Activated CD8-positive, alpha-beta T cell treated with anti-CD3 and anti-CD28 coated beads for 36 hours (primary cell): Measurements from ENCODE around the gene ATP4B. TPM values are rescaled to one million over a fixed set of nuclear protein-coding genes. Genes with fewer than 3 reads are reported as not detected.

Experiments
- ATAC-seq: fragments of 200-7000 bp; cut with Tn5 transposase; one replicate; pipeline ENCODE4 v1.10.0; 2021; ENCODE audit warnings: mild to moderate bottlenecking, moderate library complexity
- CTCF ChIA-PET: fragments of 350-600 bp; sonication (Branson Sonifier 250); formaldehyde crosslinking; loops from one replicate; lab custom pipeline; 2021; ENCODE audit warnings: antibody characterized with exemption; lab: Charles Lee
- POLR2A ChIA-PET: fragments of 350-600 bp; sonication (Branson Sonifier 250); formaldehyde crosslinking; loops from one replicate; lab custom pipeline; 2021; ENCODE audit warnings: antibody characterized with exemption; lab: Charles Lee
- DNase-seq: peaks from one replicate; pipeline ENCODE4 v3.0.0-alpha.2; 2020
- H3K27ac Mint-ChIP-seq: one replicate; pipeline ENCODE4 v1.8.0; 2021; ENCODE audit warnings: mild to moderate bottlenecking, mixed read lengths
- H3K27me3 Mint-ChIP-seq: one replicate; pipeline ENCODE4 v1.8.0; 2021; ENCODE audit warnings: mixed read lengths
- H3K36me3 Mint-ChIP-seq: one replicate; pipeline ENCODE4 v1.8.0; 2021; ENCODE audit warnings: low read depth, mixed read lengths
- H3K4me1 Mint-ChIP-seq: one replicate; pipeline ENCODE4 v1.8.0; 2021; ENCODE audit warnings: low read depth, mixed read lengths
- H3K4me3 Mint-ChIP-seq: one replicate; pipeline ENCODE4 v1.8.0; 2021; ENCODE audit warnings: mild to moderate bottlenecking, moderate library complexity, mixed read lengths
- H3K9me3 Mint-ChIP-seq: one replicate; pipeline ENCODE4 v1.8.0; 2021; ENCODE audit warnings: mixed read lengths
- intact Hi-C: fragments of 100-400 bp; cut with micrococcal nuclease; formaldehyde crosslinking; loops from one replicate; pipeline ENCODE4 v1.10.0; 2022
- total RNA-seq, 2 experiments: library from RNA; stranded (reverse); gene quantifications; one replicate each; pipeline ENCODE4 v1.2.3, GENCODE V29; 2021
- TF ChIP-seq, protein P1 (sequence below): fragments of 200-600 bp; IDR thresholded peaks from one replicate; pipeline ENCODE4 v1.8.0; 2022; ENCODE audit warnings: antibody characterized with exemption, mild to moderate bottlenecking

ATP4B gene
- total RNA-seq, 2 experiments from 2014 or later = not detected

DNA sequence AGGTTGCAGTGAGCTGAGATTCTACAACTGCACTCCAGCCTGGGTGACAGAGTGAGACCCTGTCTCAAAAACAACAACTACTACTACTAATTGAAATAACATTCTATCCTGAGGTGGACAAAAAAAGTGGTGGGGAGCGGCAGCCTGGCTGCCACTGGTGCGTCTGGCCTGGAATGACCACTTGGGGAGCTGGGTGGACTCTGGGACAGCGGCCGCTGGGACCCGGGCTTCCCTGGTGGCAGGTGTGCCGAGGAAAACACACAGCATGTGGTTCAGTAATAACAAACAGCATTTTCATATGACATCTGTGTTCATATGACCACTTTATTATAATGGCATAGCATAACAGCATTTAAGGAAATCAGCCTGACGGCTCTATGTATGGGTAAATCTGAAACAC lies 39.5 kb downstream of the ATP4B start:
- POLR2A ChIA-PET = no interaction called here
- H3K4me1 Mint-ChIP-seq = no peaks in the 10 kb centered on the region

DNA sequence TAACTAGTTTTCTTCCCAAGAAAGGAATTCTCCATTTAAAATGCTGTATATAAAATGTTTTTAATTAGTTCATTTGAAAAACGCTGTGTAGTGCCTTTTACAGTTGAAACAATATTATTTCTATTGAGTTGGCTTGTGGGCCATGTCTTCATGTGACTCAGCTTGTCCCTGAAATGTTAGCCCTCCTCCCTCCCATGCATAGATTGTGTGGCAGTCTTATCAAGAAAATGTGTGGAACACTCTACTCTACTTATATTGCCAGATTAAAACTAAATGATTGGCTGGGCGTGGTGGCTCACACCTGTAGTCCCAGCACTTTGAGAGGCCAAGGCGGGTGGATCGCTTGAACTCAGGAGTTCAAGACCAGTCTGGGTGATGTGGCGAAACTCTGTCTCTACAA lies 40.0 kb downstream of the ATP4B start:
- H3K4me3 Mint-ChIP-seq = no peak overlapping the region
- no peaks in the 10 kb centered on the region for H3K4me1 Mint-ChIP-seq
- no peak for ATAC-seq
- H3K27me3 Mint-ChIP-seq = no peaks in the 10 kb centered on the region
- TF ChIP-seq, protein P1, sequence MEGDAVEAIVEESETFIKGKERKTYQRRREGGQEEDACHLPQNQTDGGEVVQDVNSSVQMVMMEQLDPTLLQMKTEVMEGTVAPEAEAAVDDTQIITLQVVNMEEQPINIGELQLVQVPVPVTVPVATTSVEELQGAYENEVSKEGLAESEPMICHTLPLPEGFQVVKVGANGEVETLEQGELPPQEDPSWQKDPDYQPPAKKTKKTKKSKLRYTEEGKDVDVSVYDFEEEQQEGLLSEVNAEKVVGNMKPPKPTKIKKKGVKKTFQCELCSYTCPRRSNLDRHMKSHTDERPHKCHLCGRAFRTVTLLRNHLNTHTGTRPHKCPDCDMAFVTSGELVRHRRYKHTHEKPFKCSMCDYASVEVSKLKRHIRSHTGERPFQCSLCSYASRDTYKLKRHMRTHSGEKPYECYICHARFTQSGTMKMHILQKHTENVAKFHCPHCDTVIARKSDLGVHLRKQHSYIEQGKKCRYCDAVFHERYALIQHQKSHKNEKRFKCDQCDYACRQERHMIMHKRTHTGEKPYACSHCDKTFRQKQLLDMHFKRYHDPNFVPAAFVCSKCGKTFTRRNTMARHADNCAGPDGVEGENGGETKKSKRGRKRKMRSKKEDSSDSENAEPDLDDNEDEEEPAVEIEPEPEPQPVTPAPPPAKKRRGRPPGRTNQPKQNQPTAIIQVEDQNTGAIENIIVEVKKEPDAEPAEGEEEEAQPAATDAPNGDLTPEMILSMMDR = no peak
- CTCF ChIA-PET = no interaction called here
- intact Hi-C loops = no loop called here
- no peak for DNase-seq
- no peaks in the 10 kb centered on the region for H3K9me3 Mint-ChIP-seq
- peaks cover 9% of the 10 kb centered on the region for H3K36me3 Mint-ChIP-seq
- POLR2A ChIA-PET = no interaction called here
- no peak overlapping the region for H3K27ac Mint-ChIP-seq

More for the DNA sequence above, 39.5 kb downstream of the ATP4B start:
- CTCF ChIA-PET = no interaction called here
- H3K9me3 Mint-ChIP-seq = no peaks in the 10 kb centered on the region
- no peak overlapping the region for H3K27ac Mint-ChIP-seq
- DNase-seq (no peak), ATAC-seq (no peak)
- TF ChIP-seq, protein P1 = no peak
- H3K36me3 Mint-ChIP-seq = peaks cover 9% of the 10 kb centered on the region
- intact Hi-C loops = no loop called here
- H3K4me3 Mint-ChIP-seq = no peak overlapping the region
- no peaks in the 10 kb centered on the region for H3K27me3 Mint-ChIP-seq

DNA sequence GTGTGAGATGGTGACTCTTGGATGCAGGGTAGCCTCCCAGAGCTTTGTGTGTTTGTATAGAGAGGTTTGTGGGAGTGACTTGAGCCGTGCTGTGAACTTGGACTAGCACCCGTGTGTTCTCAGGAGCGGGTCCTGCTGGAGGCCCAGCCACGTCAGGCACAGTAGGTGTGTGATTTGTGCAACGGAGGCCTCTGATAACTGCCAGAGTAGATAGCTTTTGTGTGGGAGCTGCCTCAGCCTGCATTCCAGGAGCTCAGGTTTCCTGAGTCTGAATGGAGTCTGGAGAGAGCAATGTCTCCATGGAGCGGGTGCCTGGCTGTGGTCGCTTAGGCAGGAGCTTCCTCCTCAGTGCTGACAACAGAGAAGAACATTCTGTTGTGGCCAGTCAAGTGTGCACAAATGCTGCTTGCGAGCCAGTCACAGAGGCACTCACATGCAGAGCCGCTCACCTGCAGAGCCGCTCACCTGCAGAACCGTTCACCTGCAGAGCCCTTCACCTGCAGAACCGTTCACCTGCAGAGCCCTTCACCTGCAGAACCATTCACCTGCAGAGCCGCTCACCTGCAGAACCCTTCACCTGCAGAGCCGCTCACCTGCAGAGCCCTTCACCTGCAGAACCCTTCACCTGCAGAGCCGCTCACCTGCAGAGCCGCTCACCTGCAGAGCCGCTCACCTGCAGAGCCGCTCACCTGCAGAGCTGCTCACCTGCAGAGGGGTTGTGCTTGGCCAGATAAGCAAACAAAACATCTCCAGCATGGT lies 40.8 kb downstream of the ATP4B start:
- intact Hi-C loops = no loop called here
- TF ChIP-seq, protein P1 = no peak
- H3K27me3 Mint-ChIP-seq = no peaks in the 10 kb centered on the region
- no peak for ATAC-seq
- H3K36me3 Mint-ChIP-seq = peaks cover 13% of the 10 kb centered on the region
- no peaks in the 10 kb centered on the region for H3K9me3 Mint-ChIP-seq
- no peak overlapping the region for H3K4me3 Mint-ChIP-seq
- ChIA-PET CTCF (no interaction called here), POLR2A (no interaction called here)
- no peak for DNase-seq
- no peaks in the 10 kb centered on the region for H3K4me1 Mint-ChIP-seq
- no peak overlapping the region for H3K27ac Mint-ChIP-seq

DNA sequence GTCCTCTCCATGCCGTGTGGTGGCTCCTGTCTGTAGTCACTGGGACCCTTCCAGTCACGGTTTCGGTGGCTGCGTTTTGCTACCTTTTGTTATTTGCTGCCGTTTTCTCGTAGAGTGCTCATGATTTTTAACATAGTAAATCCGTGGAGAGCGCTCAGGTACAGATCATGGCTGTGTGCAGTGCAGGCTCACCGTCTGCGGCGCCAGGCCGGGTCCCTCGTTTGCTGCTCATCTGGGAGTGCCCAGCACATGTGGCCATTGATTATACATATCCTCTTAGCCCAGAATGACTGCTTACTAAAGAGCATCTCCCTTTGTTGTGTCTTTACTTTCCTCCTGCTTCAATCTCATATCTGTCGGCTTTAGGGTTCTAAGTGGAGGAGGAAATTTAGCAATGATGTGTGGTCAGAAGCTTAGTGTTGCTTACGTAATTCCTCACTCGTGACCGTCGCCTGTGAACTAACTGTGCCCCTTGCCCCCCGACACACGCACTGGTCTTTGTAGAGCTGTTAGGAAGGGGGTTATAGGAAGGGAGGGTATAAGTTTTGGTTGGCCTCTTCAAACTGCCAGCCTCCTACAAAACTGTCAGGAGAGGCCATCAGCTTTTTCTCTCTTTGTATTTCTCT lies 41.6 kb downstream of the ATP4B start:
- Mint-ChIP-seq H3K4me1 (no peaks in the 10 kb centered on the region), H3K27me3 (no peaks in the 10 kb centered on the region), H3K27ac (no peak overlapping the region), H3K9me3 (no peaks in the 10 kb centered on the region), H3K4me3 (no peak overlapping the region), H3K36me3 (peaks cover 20% of the 10 kb centered on the region)
- no peak for DNase-seq
- intact Hi-C loops = no loop called here
- no peak for ATAC-seq
- TF ChIP-seq, protein P1 = no peak
- ChIA-PET CTCF (no interaction called here), POLR2A (no interaction called here)

DNA sequence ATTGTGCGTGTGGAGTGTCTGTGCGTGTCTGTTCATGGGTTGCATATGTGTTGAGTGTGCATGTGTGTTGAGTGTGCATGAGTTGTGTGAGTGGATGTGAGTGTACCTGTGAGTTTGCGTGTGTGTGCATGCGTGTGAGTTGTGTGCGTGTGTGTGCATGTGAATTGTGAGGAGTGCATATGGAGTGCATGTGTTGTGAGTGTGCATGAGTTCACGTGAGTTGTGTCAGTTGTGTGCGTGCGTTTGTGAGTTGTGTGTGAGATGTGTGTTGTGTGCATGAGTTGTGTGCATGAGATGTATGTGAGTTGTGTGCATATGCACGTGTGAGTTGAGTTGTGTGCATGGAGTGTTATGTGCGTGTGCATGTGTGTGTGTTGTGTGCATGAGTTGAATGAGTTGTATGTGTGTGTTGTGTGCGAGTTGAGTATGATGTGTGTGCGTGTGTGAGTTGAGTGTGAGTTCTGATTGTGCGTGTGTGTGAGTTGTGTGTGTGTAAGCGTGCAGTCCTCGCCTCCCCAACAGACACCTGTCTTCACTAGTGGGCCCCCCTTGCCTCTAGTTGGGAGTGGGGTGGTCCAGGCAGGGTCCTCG lies 44.1 kb downstream of the ATP4B start:
- H3K4me1 Mint-ChIP-seq = no peaks in the 10 kb centered on the region
- no peaks in the 10 kb centered on the region for H3K9me3 Mint-ChIP-seq
- no peak for ATAC-seq
- H3K36me3 Mint-ChIP-seq = peaks cover 33% of the 10 kb centered on the region
- POLR2A ChIA-PET = no interaction called here
- intact Hi-C loops = no loop called here
- H3K27me3 Mint-ChIP-seq = no peaks in the 10 kb centered on the region
- TF ChIP-seq, protein P1 = no peak
- CTCF ChIA-PET = no interaction called here
- no peak overlapping the region for H3K27ac Mint-ChIP-seq
- no peak overlapping the region for H3K4me3 Mint-ChIP-seq
- DNase-seq = no peak
